Stimulated activated CD4-positive, alpha-beta T cell treated with anti-CD3 and anti-CD28 coated beads, Interleukin-15, amount 100 ng/mL, for 48 hours (primary cell): Measurements from ENCODE around the gene GRAMD2A.
"Not testable (repeated sequence)": the region's sequence is repeated elsewhere in the genome, so short reads cannot be mapped to it uniquely, and the experiment has no call there.

Source experiments
- DNase-seq, 2 donors: peaks; one replicate each; pipeline ENCODE4 v3.0.0-alpha.2; 2020; ENCODE audit warnings: low read depth in 2 of 2

Gene GRAMD2A

GRCh38 chr15:72184165-72184811 lies 13.3 kb downstream of the GRAMD2A start:
- no peak for DNase-seq

- no peak for DNase-seq
These were observed 13.8 kb downstream of the GRAMD2A start for GRCh38 chr15:72183781-72184164.

- DNase-seq, result no peak
These were observed 14.9 kb downstream of the GRAMD2A start for GRCh38 chr15:72182673-72183072.

GRCh38 chr15:72182244-72182643 lies 15.3 kb downstream of the GRAMD2A start:
- DNase-seq, result no peak

- no peak for DNase-seq
These were observed 16.7 kb downstream of the GRAMD2A start for GRCh38 chr15:72180761-72181324.

GRCh38 chr15:72179950-72180581 lies 17.5 kb downstream of the GRAMD2A start:
- DNase-seq, result no peak

- DNase-seq, result no peak
These were observed 18.5 kb downstream of the GRAMD2A start for GRCh38 chr15:72178976-72179585.

- no peak for DNase-seq
These were observed 20.8 kb downstream of the GRAMD2A start for GRCh38 chr15:72176743-72177142.

- DNase-seq, result no peak
These were observed 21.4 kb downstream of the GRAMD2A start for GRCh38 chr15:72176159-72176558.

- no peak for DNase-seq
These were observed 22.2 kb downstream of the GRAMD2A start for GRCh38 chr15:72175186-72176044.

GRCh38 chr15:72174551-72175165 lies 22.9 kb downstream of the GRAMD2A start:
- no peak for DNase-seq

- no peak for DNase-seq
These were observed 23.6 kb downstream of the GRAMD2A start for GRCh38 chr15:72173864-72174550.

- no peak for DNase-seq
These were observed 24.2 kb downstream of the GRAMD2A start for GRCh38 chr15:72173401-72173800.

- no peak for DNase-seq
These were observed 24.8 kb downstream of the GRAMD2A start for GRCh38 chr15:72172796-72173195.

GRCh38 chr15:72171978-72172377 lies 25.6 kb downstream of the GRAMD2A start:
- not testable (repeated sequence) for DNase-seq

- DNase-seq, result no peak
These were observed 26.9 kb downstream of the GRAMD2A start for GRCh38 chr15:72170691-72171090.

GRCh38 chr15:72169921-72170611 lies 27.5 kb downstream of the GRAMD2A start:
- no peak for DNase-seq

- no peak for DNase-seq
These were observed 28.2 kb downstream of the GRAMD2A start for GRCh38 chr15:72169236-72169920.

- DNase-seq, result no peak
These were observed 28.8 kb downstream of the GRAMD2A start for GRCh38 chr15:72168808-72169190.
